GM21360 (cell line): Measurements from ENCODE around the gene MCRS1.
"Not testable (repeated sequence)": the region's sequence is repeated elsewhere in the genome, so short reads cannot be mapped to it uniquely, and the experiment has no call there.

ENCODE experiments used
- ATAC-seq: cut with Tn5 transposase; IDR thresholded peaks from one replicate; pipeline ENCODE4 v1.9.1; 2021; ENCODE audit warnings: mild to moderate bottlenecking, moderate library complexity; ENCODE audit not compliant: unreplicated experiment

Gene MCRS1

GRCh38 chr12:49567611-49568441, at the start of gene MCRS1:
Gene MCRS1, minus strand, starts transcription at chr12:49568142. Its CDS starts 1,411 bp downstream, at chr12:49566731.
- peak; percentile 77 for ATAC-seq

GRCh38 chr12:49616533-49617219, 48.7 kb upstream of the MCRS1 start:
- no peak for ATAC-seq

GRCh38 chr12:49615725-49616124, 47.8 kb upstream of the MCRS1 start:
- no peak for ATAC-seq

- ATAC-seq = no peak
These were observed 44.3 kb upstream of the MCRS1 start for GRCh38 chr12:49612210-49612609.

- not testable (repeated sequence) for ATAC-seq
These were observed 42.8 kb upstream of the MCRS1 start for GRCh38 chr12:49610785-49611184.

GRCh38 chr12:49609875-49610154, 41.9 kb upstream of the MCRS1 start:
- ATAC-seq = no peak

GRCh38 chr12:49609059-49609874, 41.3 kb upstream of the MCRS1 start:
- ATAC-seq = no peak

GRCh38 chr12:49605539-49605938, 37.6 kb upstream of the MCRS1 start, which contains the start of gene FAM186B:
Gene FAM186B, minus strand, starts transcription at chr12:49605639. Its CDS starts 162 bp downstream, at chr12:49605477.
- not testable (repeated sequence) for ATAC-seq

GRCh38 chr12:49604856-49605255, 36.9 kb upstream of the MCRS1 start:
- no peak for ATAC-seq

GRCh38 chr12:49603721-49604120, 35.8 kb upstream of the MCRS1 start:
- no peak for ATAC-seq

- ATAC-seq = no peak
These were observed 32.0 kb upstream of the MCRS1 start for GRCh38 chr12:49599961-49600360.

- ATAC-seq = no peak
These were observed 30.6 kb upstream of the MCRS1 start for GRCh38 chr12:49598527-49598926.

- ATAC-seq = no peak
These were observed 21.0 kb upstream of the MCRS1 start for GRCh38 chr12:49588721-49589516.

GRCh38 chr12:49588281-49588680, 20.3 kb upstream of the MCRS1 start:
- ATAC-seq = no peak

- ATAC-seq = no peak
These were observed 19.4 kb upstream of the MCRS1 start for GRCh38 chr12:49587174-49587908.

GRCh38 chr12:49585477-49586459, 17.8 kb upstream of the MCRS1 start:
- no peak for ATAC-seq

GRCh38 chr12:49584591-49584990, 16.6 kb upstream of the MCRS1 start:
- no peak for ATAC-seq

- ATAC-seq = no peak
These were observed 15.6 kb upstream of the MCRS1 start for GRCh38 chr12:49583366-49584094.
